ENCODE results near the gene MLLT3.

MLLT3 gene

DNA sequence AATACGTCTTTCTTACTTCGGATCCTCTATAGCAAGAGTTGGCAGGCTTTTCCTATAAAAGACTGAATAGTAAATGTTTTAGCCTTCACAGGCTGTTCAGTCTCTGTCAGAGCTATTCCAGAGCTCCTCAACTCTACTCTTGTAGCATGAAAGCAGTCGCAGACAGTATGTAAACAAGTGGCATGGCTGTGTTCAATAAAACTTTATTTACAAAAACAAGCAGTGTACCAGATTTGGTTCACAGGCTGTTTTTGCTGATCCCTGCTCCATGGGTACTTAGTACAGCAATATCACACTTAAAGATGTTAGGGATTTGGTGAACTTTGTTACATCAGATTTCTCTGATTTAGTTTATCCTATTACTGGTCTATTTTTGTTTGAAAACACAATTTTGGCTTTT lies 235.2 kb downstream of the MLLT3 start:
- peaks cover 8% of the 10 kb centered on the region for H3K4me1 ChIP-seq (ENCODE audit: insufficient read depth, low read length)

DNA sequence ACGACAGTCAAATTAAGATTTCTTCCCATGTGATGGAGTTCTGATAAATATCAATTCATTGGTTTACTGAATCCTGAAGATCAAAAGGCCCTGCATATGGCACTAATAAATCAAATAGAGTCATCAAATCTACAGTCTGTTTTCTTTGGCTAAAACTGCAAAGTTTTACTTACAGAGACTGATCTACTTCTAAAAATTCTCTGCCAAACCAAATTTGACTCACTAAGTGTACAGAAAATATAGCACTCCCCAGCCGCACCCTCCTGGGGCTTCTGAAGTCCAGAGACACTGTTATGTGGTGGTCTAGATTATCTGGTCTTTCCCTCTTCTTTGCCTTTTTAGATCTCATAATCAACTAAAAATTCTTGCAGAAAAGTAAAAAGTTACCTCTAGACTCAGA lies 237.7 kb downstream of the MLLT3 start:
- H3K4me3 ChIP-seq (ENCODE audit: low read depth in 1 of 2, low read length in 2 of 2) = no peak overlapping the region
- H3K27ac ChIP-seq (ENCODE audit: low read depth, low read length) = no peak overlapping the region
- H3K27me3 ChIP-seq (ENCODE audit: control insufficient read depth in 1 of 2, insufficient read depth in 2 of 2, low read length in 2 of 2) = no peaks in the 10 kb centered on the region
- H3K36me3 ChIP-seq (ENCODE audit: insufficient read depth, low read length) = no peaks in the 10 kb centered on the region
- no peak overlapping the region for H3K9ac ChIP-seq (ENCODE audit: low read length)
- H3K4me1 ChIP-seq (ENCODE audit: insufficient read depth, low read length) = peaks cover 12% of the 10 kb centered on the region
- H3K9me3 ChIP-seq (ENCODE audit: low read length) = no peaks in the 10 kb centered on the region

More for the DNA sequence above, 235.2 kb downstream of the MLLT3 start:
- no peak overlapping the region for H3K27ac ChIP-seq (ENCODE audit: low read depth, low read length)
- H3K9me3 ChIP-seq (ENCODE audit: low read length) = no peaks in the 10 kb centered on the region
- H3K9ac ChIP-seq (ENCODE audit: low read length) = no peak overlapping the region
- no peaks in the 10 kb centered on the region for H3K36me3 ChIP-seq (ENCODE audit: insufficient read depth, low read length)
- no peak overlapping the region for H3K4me3 ChIP-seq (ENCODE audit: low read depth in 1 of 2, low read length in 2 of 2)
- no peaks in the 10 kb centered on the region for H3K27me3 ChIP-seq (ENCODE audit: control insufficient read depth in 1 of 2, insufficient read depth in 2 of 2, low read length in 2 of 2)

DNA sequence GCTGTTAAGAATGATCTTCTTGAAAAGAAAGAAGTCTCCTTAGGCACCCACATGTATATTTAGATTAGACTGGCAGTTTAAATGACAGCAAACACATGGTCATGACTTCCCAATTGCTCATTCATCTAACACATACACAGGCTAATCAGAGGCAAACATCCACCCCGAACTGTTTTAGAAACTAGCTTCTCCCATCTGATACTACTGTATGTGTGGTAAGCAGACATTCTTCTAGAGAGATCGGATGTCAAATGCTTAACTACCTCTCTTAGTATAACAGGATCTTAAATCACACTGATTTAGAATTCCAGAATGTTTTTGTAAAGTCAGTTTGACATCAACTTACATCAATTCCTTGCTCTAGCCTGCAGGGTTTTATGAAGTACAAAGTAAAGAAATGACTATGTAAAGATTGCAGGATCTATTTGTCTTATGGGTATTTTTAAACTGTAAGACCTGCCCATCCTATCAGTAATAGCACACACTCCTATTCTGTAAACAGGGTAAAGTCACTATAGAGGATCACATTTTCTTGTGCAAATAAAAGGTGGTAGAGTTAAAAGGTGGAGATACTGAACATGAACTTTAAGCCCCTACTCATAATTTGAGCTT lies 239.7 kb downstream of the MLLT3 start:
- Histone ChIP-seq H3K27ac (ENCODE audit: low read depth, low read length) (no peak overlapping the region), H3K4me1 (ENCODE audit: insufficient read depth, low read length) (peaks cover 12% of the 10 kb centered on the region), H3K27me3 (ENCODE audit: control insufficient read depth in 1 of 2, insufficient read depth in 2 of 2, low read length in 2 of 2) (no peaks in the 10 kb centered on the region), H3K36me3 (ENCODE audit: insufficient read depth, low read length) (no peaks in the 10 kb centered on the region), H3K9me3 (ENCODE audit: low read length) (no peaks in the 10 kb centered on the region), H3K4me3 (ENCODE audit: low read depth in 1 of 2, low read length in 2 of 2) (no peak overlapping the region), H3K9ac (ENCODE audit: low read length) (no peak overlapping the region)

DNA sequence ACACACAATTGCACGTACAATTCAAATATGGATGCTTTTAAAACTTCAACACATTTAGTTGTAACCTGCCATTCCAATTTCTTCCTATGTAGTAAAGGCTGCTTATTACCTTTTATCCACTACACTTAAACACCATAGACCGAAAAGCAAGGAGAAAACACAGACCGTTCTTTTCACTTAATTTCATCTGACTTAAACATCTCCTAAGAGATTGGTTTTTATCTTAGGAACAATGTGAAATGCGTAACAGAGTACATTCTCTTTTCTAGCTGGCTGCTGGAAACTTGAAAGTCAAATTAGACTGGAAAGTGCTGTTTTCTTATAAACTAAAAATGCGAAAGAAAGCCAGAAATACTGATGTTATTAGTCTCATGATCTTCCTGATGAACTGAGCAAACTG lies 241.8 kb downstream of the MLLT3 start:
- H3K36me3 ChIP-seq (ENCODE audit: insufficient read depth, low read length) = no peaks in the 10 kb centered on the region
- peaks cover 18% of the 10 kb centered on the region for H3K4me1 ChIP-seq (ENCODE audit: insufficient read depth, low read length)
- no peak overlapping the region for H3K9ac ChIP-seq (ENCODE audit: low read length)
- H3K9me3 ChIP-seq (ENCODE audit: low read length) = no peaks in the 10 kb centered on the region
- H3K27ac ChIP-seq (ENCODE audit: low read depth, low read length) = no peak overlapping the region
- no peak overlapping the region for H3K4me3 ChIP-seq (ENCODE audit: low read depth in 1 of 2, low read length in 2 of 2)
- no peaks in the 10 kb centered on the region for H3K27me3 ChIP-seq (ENCODE audit: control insufficient read depth in 1 of 2, insufficient read depth in 2 of 2, low read length in 2 of 2)

DNA sequence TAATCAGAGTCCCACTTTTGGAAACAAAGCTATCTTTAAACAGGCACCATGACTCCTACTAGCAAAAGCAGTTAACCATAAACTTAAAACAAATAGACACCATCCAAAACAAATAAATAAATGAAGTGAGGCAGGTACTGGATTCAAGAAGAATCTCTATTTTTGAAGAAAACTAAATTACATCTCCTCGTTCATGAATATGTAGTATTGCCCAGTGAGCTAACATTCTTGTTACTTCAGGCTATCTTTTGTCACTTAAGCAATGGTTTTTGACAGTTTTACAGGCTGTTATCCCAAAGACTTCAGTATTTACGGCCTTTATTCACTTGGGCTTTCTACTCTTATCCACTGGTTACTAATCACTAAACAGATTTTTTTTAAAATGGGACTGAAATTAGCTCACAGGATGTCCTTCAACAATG lies 242.5 kb downstream of the MLLT3 start:
- no peaks in the 10 kb centered on the region for H3K36me3 ChIP-seq (ENCODE audit: insufficient read depth, low read length)
- no peaks in the 10 kb centered on the region for H3K9me3 ChIP-seq (ENCODE audit: low read length)
- peaks cover 18% of the 10 kb centered on the region for H3K4me1 ChIP-seq (ENCODE audit: insufficient read depth, low read length)
- no peak overlapping the region for H3K9ac ChIP-seq (ENCODE audit: low read length)
- no peak overlapping the region for H3K27ac ChIP-seq (ENCODE audit: low read depth, low read length)
- no peaks in the 10 kb centered on the region for H3K27me3 ChIP-seq (ENCODE audit: control insufficient read depth in 1 of 2, insufficient read depth in 2 of 2, low read length in 2 of 2)
- H3K4me3 ChIP-seq (ENCODE audit: low read depth in 1 of 2, low read length in 2 of 2) = no peak overlapping the region

DNA sequence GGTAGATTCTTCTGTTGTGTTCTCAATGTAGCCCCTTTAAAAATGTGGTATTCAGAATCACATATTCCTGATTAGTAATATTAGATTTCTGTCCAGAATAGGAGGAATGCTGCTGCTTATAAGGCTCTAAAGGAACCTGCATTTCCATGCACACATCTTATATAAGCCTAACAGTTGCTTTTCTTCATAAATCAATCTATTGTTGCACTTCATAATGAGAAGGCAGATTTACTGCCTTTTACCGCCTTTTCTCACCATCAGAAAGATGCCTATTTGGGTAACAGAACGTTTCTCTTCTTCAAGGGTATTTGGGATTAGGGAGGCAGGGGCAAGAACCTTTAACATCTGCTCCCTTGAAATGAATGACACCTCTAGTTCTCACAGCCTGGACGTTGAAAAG lies 243.4 kb downstream of the MLLT3 start:
- no peak overlapping the region for H3K4me3 ChIP-seq (ENCODE audit: low read depth in 1 of 2, low read length in 2 of 2)
- no peak overlapping the region for H3K27ac ChIP-seq (ENCODE audit: low read depth, low read length)
- H3K9me3 ChIP-seq (ENCODE audit: low read length) = no peaks in the 10 kb centered on the region
- H3K4me1 ChIP-seq (ENCODE audit: insufficient read depth, low read length) = peaks cover 18% of the 10 kb centered on the region
- no peaks in the 10 kb centered on the region for H3K36me3 ChIP-seq (ENCODE audit: insufficient read depth, low read length)
- no peak overlapping the region for H3K9ac ChIP-seq (ENCODE audit: low read length)
- no peaks in the 10 kb centered on the region for H3K27me3 ChIP-seq (ENCODE audit: control insufficient read depth in 1 of 2, insufficient read depth in 2 of 2, low read length in 2 of 2)

DNA sequence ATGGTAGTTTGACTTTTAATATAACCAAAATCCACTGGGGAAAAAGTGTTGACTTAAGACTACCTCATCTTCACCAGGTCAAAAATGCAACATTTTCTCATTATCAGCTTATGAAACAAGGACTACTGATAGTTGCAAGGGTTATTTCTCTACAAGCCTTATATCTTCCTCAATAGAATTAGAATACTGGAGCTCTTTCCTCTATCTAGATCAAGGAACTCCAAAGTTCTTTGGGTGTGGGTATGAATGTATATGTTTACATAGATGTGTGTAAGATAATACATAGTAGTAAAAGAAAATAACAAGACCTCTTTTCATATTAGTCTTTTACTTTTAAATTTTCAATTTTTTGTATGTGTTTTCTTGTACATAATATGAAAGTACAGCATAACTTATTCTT lies 244.5 kb downstream of the MLLT3 start:
- no peak overlapping the region for H3K9ac ChIP-seq (ENCODE audit: low read length)
- H3K9me3 ChIP-seq (ENCODE audit: low read length) = no peaks in the 10 kb centered on the region
- no peak overlapping the region for H3K27ac ChIP-seq (ENCODE audit: low read depth, low read length)
- H3K4me3 ChIP-seq (ENCODE audit: low read depth in 1 of 2, low read length in 2 of 2) = no peak overlapping the region
- H3K27me3 ChIP-seq (ENCODE audit: control insufficient read depth in 1 of 2, insufficient read depth in 2 of 2, low read length in 2 of 2) = no peaks in the 10 kb centered on the region
- H3K36me3 ChIP-seq (ENCODE audit: insufficient read depth, low read length) = no peaks in the 10 kb centered on the region
- peaks cover 15% of the 10 kb centered on the region for H3K4me1 ChIP-seq (ENCODE audit: insufficient read depth, low read length)

DNA sequence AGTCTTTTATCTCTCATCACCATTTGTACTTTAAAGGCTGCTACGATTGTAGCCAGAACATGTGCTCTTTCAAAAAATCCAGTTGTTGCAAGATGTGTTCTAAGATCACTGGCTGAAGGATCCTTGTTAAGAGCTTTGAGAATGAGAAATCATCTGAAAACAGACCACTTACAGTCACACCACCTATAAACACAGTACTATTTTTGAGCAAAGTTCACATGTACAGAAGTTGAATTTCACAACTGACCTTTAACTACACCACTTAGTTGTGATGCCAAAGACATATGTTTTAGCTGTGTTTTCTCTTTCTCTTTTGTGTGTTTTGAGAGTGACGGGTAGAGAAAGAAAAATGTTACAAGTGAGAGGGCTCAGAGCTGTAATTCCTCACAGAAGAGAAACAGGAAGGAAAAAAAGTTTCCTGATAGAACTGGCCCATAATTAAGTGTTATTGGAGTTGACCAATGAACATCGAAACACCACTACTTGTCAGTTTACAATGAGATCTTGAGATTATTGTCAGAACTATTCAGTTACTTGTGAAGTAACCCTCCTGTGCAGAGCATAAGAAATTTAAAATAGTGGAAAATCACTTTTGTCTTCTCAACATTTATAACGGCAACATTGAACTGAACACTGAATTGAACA lies 245.4 kb downstream of the MLLT3 start:
- peaks cover 10% of the 10 kb centered on the region for H3K4me1 ChIP-seq (ENCODE audit: insufficient read depth, low read length)
- H3K9ac ChIP-seq (ENCODE audit: low read length) = no peak overlapping the region
- H3K27me3 ChIP-seq (ENCODE audit: control insufficient read depth in 1 of 2, insufficient read depth in 2 of 2, low read length in 2 of 2) = no peaks in the 10 kb centered on the region
- no peaks in the 10 kb centered on the region for H3K36me3 ChIP-seq (ENCODE audit: insufficient read depth, low read length)
- no peak overlapping the region for H3K4me3 ChIP-seq (ENCODE audit: low read depth in 1 of 2, low read length in 2 of 2)
- H3K9me3 ChIP-seq (ENCODE audit: low read length) = no peaks in the 10 kb centered on the region
- H3K27ac ChIP-seq (ENCODE audit: low read depth, low read length) = no peak overlapping the region

DNA sequence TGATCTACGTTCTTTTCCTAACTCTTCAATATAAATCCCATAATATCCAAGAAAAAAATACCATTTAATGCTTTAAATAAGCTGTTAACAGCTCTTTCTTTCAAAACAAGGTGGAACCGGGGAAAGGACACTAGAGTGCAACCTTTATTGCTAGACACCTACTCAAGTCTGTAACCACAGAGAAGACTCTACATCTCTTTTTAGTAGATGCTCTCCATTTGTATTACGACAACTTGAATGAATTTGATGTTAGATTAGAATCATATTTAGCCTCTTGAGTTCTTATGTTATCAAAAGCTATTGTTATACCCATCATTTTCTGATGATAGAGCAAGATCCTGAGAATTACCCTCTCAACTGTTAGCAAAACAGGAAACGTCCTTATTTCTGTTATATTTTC lies 246.3 kb downstream of the MLLT3 start:
- no peak overlapping the region for H3K4me3 ChIP-seq (ENCODE audit: low read depth in 1 of 2, low read length in 2 of 2)
- H3K27ac ChIP-seq (ENCODE audit: low read depth, low read length) = no peak overlapping the region
- H3K4me1 ChIP-seq (ENCODE audit: insufficient read depth, low read length) = peaks cover 10% of the 10 kb centered on the region
- H3K27me3 ChIP-seq (ENCODE audit: control insufficient read depth in 1 of 2, insufficient read depth in 2 of 2, low read length in 2 of 2) = no peaks in the 10 kb centered on the region
- H3K9me3 ChIP-seq (ENCODE audit: low read length) = no peaks in the 10 kb centered on the region
- no peaks in the 10 kb centered on the region for H3K36me3 ChIP-seq (ENCODE audit: insufficient read depth, low read length)
- H3K9ac ChIP-seq (ENCODE audit: low read length) = no peak overlapping the region

DNA sequence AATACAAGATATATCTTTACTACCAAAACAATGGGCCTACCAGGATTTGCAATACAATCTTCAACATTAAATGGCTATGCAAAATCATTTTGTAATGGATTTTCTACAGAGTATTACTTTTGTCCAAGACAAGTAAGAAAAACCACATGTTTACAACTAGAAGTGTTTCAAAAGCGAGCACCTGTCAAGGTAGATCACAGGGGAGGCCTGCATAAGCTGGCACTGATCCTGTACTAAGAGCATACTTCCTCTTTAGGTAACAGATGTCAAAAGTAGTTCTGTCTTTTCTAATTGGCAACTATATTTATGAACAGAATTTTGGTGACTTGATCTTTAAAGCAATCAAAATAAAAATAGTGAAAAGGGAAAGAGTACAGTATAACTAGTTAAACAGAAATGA lies 249.0 kb downstream of the MLLT3 start:
- H3K27ac ChIP-seq (ENCODE audit: low read depth, low read length) = no peak overlapping the region
- no peak overlapping the region for H3K9ac ChIP-seq (ENCODE audit: low read length)
- H3K27me3 ChIP-seq (ENCODE audit: control insufficient read depth in 1 of 2, insufficient read depth in 2 of 2, low read length in 2 of 2) = no peaks in the 10 kb centered on the region
- H3K4me3 ChIP-seq (ENCODE audit: low read depth in 1 of 2, low read length in 2 of 2) = no peak overlapping the region
- peaks cover 14% of the 10 kb centered on the region for H3K4me1 ChIP-seq (ENCODE audit: insufficient read depth, low read length)
- H3K36me3 ChIP-seq (ENCODE audit: insufficient read depth, low read length) = no peaks in the 10 kb centered on the region
- no peaks in the 10 kb centered on the region for H3K9me3 ChIP-seq (ENCODE audit: low read length)

DNA sequence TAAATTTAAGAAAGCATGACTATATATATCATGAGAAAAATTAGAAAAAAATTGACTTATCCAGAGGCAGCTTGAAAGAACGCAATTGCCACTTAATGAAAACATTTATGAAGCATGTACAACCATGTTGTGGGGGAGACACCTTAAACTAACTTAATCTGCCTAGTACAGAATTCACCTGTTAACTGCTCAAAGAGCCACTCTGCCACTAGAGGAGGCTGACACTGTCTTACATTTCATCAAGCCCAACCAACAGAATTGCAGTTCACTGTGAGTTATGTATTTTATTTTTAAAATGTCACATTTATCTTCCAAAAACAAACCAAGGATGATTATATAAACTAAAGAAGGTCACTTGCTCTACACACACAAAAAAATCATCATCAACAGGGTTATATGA lies 252.9 kb downstream of the MLLT3 start:
- Histone ChIP-seq H3K36me3 (ENCODE audit: insufficient read depth, low read length) (no peaks in the 10 kb centered on the region), H3K4me1 (ENCODE audit: insufficient read depth, low read length) (peaks cover 10% of the 10 kb centered on the region), H3K9ac (ENCODE audit: low read length) (no peak overlapping the region), H3K9me3 (ENCODE audit: low read length) (no peaks in the 10 kb centered on the region), H3K27me3 (ENCODE audit: control insufficient read depth in 1 of 2, insufficient read depth in 2 of 2, low read length in 2 of 2) (no peaks in the 10 kb centered on the region), H3K4me3 (ENCODE audit: low read depth in 1 of 2, low read length in 2 of 2) (no peak overlapping the region), H3K27ac (ENCODE audit: low read depth, low read length) (no peak overlapping the region)

DNA sequence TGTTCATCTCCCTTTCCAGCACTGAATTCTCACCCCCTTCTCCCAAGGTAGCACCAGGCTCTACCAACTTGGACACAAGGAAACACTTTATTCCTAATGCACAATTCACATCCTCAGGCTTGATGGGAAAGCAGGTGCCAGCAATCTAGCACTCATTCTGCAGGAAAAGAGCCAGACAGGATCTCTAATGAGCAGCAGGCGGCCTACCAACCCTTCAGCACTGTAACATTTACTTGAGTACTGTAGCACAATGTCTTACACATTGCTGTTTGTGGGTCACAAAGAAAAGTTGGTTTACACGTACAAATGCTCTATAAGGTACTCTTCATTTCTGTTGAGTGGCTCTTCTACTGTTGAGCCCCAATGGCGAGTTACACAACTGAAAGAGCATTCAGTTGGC lies 254.4 kb downstream of the MLLT3 start:
- no peaks in the 10 kb centered on the region for H3K9me3 ChIP-seq (ENCODE audit: low read length)
- peaks cover 10% of the 10 kb centered on the region for H3K4me1 ChIP-seq (ENCODE audit: insufficient read depth, low read length)
- no peaks in the 10 kb centered on the region for H3K27me3 ChIP-seq (ENCODE audit: control insufficient read depth in 1 of 2, insufficient read depth in 2 of 2, low read length in 2 of 2)
- no peak overlapping the region for H3K4me3 ChIP-seq (ENCODE audit: low read depth in 1 of 2, low read length in 2 of 2)
- H3K27ac ChIP-seq (ENCODE audit: low read depth, low read length) = no peak overlapping the region
- no peak overlapping the region for H3K9ac ChIP-seq (ENCODE audit: low read length)
- no peaks in the 10 kb centered on the region for H3K36me3 ChIP-seq (ENCODE audit: insufficient read depth, low read length)

Data from muscle layer of colon (tissue), 2 donors.